GM19468 (cell line): ENCODE data around the gene CFHR1.
A peak's percentile ranks its signal among the peaks of the same experiment; 100 is the strongest.
"Not testable (repeated sequence)": the region's sequence is repeated elsewhere in the genome, so short reads cannot be mapped to it uniquely, and the experiment has no call there.

Source experiments
- ATAC-seq: cut with Tn5 transposase; IDR thresholded peaks from one replicate; pipeline ENCODE4 v1.9.1; 2021; ENCODE audit warnings: mild to moderate bottlenecking, moderate library complexity, moderate number of reproducible peaks; ENCODE audit not compliant: unreplicated experiment; ENCODE audit errors: extremely low read depth

Gene CFHR1

GRCh38 chr1:196819531-196819930 is at the start of gene CFHR1:
TSS of gene CFHR1 (plus strand) at chr1:196819731. CDS start at chr1:196819845, 114 bp downstream.
- not testable (repeated sequence) for ATAC-seq

- ATAC-seq = not testable (repeated sequence)
Measured at GRCh38 chr1:196769823-196770222, 49.7 kb upstream of the CFHR1 start.

DNA sequence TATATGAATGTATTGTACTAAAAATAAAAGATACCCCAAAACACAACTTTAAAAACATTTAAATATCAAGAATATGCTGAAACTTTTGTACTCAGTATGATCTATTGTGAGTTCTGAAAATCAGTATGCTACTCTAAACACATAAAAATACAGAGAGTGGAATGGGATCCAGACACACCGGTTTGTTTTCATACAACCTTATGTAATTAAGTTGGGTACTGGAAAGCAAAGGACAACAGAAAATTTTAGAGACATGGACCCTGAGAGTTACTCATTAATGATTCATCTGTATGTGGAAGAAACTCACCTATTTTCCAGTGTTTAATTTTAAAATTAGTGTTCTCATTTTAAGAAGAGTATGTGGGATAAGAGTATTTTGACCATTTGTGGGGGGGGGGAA is 45.8 kb upstream of the CFHR1 start:
- no peak for ATAC-seq

DNA sequence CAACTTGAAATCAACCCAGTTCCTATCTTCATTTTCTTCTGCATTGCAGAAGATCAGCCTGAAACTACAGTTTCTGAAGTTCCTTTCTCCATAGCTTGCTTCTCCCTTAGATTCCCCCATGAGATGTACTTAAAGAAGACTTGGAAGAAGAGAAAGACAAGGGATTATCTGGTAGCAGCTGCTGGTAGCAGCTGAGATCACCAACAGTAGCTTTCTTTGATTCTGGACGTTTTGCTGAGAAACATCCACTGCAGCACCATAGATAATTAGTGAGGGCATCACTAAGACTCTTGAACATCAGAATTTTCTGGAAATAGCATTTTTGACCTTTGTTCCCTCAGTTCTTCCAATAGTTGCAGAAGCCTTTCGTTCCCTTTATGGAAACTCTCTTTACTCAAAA is 45.4 kb upstream of the CFHR1 start:
- ATAC-seq = no peak

DNA sequence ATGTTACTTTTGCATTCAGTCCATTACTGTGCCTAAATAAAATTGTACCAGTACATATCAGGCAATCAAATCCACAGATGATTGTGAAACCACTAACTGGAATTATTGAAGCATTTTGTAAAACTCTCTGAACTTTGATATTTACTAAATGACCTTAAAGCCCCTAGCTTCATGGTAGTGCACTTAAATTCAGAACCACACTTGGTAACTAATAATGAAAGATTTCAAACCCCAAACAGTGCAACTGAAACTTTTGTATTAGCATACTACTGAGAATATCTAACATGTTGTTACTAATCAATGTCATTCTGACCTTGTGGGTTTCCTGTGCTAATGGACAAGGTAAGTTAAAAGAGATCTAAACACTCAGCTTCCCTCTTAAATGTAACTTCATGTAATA is 44.9 kb upstream of the CFHR1 start, which contains the start of gene CFHR3:
Gene CFHR3 (plus strand): TSS at position 238 of the 400 bp plus-strand sequence. CDS start 47 bp downstream, at position 285.
- peak; percentile 77 for ATAC-seq

GRCh38 chr1:196777603-196778002 is 41.9 kb upstream of the CFHR1 start:
- no peak for ATAC-seq

GRCh38 chr1:196779093-196779492 is 40.4 kb upstream of the CFHR1 start:
- ATAC-seq = no peak

DNA sequence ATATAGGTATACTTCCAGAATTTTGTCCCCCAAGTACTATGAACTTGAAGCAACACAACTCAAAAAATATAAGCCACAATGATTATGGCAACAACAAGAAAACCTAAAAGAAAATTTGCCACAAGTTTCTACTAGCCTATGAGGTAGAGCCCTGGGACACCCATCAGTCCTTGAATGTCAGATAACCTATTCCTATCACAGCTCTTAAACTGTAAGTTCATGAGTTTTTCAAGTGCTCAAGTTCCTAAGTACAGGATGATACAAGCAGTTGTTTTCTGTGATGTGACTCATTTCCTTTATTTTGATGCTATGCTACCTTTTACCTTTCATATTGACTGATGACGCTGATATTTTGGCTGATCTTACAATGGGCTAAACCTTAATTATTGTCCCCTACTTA is 28.3 kb upstream of the CFHR1 start:
- not testable (repeated sequence) for ATAC-seq

GRCh38 chr1:196794103-196794502 is 25.4 kb upstream of the CFHR1 start:
- not testable (repeated sequence) for ATAC-seq

DNA sequence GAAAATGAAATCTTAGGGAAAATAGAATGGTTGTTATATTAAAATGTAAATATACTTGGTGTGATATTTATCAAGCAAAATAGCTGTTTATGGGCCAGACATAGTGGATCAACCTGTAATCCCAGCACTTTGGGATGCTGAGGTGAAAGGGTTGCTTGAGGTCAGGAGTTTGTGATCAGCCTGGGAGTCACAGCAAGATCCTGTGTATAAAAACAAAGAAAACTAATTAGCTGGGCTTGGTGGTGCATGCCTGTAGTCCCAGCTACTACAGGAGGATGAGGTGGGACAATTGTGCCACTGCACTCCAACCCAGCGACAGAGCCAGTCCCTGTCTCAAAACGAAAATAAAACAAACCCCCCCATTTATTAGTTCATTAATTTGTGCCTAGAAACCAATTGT is 21.6 kb upstream of the CFHR1 start:
- ATAC-seq = no peak

DNA sequence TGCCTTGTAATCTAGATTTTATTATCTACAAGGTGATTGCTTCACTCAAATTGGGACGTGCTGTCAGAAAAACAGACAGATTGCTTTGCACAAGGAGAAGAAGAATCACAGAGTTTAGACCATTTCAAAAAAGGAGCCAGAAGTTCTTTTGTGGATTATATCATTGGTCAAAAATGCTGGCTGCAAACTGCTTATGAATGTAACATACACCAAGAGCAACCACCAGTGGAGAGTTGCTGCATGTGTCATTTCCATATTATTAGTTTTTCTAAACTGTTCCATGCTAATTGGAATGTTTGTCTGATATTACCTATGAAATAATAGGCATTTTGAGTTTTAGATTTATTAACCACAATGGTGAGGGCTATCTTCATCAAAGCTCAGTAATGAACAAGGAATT is 17.6 kb upstream of the CFHR1 start:
- ATAC-seq = not testable (repeated sequence)

DNA sequence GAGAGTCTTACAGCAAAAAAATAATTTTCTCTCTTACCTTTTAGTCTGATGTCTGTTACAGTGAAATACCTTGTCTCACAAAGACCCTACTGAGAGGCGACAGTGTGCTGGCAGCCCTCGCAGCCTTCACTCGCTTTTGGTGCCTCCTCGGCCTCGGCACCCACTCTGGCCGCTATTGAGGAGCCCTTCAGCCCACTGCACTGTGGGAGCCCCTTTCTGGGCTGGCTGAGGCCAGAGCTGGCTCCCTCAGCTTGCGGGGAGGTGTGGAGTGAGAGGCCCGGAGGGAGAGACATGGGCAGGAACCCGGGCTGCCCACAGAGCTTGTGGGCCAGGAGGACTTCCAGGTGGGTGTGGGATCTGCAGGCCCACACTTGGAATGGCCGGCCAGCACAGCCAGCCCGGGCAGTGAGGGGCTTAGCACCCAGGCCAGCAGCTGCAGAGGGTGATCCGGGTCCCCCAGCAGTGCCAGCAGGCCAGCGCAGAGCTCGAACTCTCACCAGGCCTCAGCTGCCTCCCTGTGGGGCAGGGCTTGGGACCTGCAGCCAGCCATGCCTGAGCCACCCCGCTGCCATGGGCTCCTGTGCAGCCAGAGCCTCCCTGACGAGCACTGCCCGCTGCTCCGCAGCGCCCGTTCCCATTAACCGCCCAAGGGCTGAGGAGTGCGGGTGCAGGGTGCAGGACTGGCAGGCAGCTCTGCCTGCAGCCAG is 10.8 kb upstream of the CFHR1 start:
- no peak for ATAC-seq

- ATAC-seq = not testable (repeated sequence)
Measured at GRCh38 chr1:196817442-196817841, 2.1 kb upstream of the CFHR1 start.

DNA sequence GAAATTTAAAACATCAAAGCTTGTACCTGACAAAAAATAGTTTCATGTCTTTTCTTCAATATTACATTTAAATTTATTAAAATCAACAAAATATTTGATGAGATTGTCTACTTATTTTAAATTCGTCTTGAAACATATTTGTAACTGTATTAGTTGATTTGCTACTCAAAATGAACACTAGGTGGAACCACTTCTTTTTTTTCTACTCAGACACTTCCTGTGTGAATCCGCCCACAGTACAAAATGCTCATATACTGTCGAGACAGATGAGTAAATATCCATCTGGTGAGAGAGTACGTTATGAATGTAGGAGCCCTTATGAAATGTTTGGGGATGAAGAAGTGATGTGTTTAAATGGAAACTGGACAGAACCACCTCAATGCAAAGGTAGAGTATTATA is 8.3 kb downstream of the CFHR1 start:
- peak; percentile 46 for ATAC-seq

GRCh38 chr1:196849613-196850492 is 30.3 kb downstream of the CFHR1 start:
- ATAC-seq = not testable (repeated sequence)

- ATAC-seq = no peak
Measured at GRCh38 chr1:196856053-196856452, 36.5 kb downstream of the CFHR1 start.

GRCh38 chr1:196857188-196857587 is 37.7 kb downstream of the CFHR1 start:
- no peak for ATAC-seq

GRCh38 chr1:196858811-196859210 is 39.3 kb downstream of the CFHR1 start:
- no peak for ATAC-seq

- no peak for ATAC-seq
Measured at GRCh38 chr1:196860323-196860884, 40.9 kb downstream of the CFHR1 start.

DNA sequence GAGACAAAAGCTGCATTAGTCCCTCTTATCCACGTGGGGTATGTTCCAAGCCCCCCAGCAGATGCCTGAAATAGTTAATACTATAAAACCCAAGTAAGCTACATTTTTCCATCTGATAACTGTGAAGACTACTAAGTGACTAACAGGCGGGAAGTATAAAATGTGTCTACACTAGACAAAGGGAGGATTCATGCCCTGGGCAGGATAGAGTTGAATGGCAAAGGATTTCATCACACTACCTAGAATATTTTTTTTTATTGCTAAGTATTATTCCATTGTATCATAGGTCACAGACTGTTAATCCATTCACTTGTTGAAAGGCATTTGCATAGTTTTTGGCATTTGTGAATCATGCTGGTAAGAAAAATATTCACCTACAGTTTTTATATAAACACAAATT is 41.9 kb downstream of the CFHR1 start:
- ATAC-seq = no peak

DNA sequence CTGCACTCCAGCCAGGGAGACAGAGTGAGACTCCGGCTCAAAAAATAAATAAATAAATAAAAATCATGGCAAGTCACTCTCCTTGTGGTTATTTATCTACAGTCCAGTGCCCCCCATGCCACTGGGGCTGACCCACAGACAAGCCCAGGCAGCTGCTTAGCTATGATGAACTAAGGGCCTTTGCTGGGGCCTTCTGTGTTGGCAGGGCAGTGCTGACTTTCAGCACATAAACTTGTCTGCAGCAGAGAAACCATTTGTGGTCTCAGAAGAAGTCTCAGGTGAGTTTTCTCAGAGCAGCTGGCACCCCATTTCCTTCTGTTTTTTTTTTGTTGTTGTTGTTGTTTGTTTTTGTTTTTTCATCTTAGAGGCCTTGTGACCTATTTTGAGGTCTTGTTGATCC is 47.4 kb downstream of the CFHR1 start:
- ATAC-seq = no peak
